D721Med (cell line): ENCODE data around the gene FOXO1.

Experiments used
- DNase-seq: peaks from one replicate; pipeline ENCODE4 v3.0.0; 2011; ENCODE audit warnings: low spot score; ENCODE audit not compliant: insufficient read length
- FAIRE-seq: peaks from 2 replicates; lab custom pipeline; 2011; peaks lifted over from hg19 to GRCh38; lab: Jason Lieb, UNC
- CTCF ChIP-seq: IDR thresholded peaks from 2 replicates; pipeline ENCODE4 v1.5.1; 2012; ENCODE audit warnings: mild to moderate bottlenecking, control low read depth; ENCODE audit not compliant: insufficient read depth; ENCODE audit errors: missing control alignments

FOXO1 gene

DNA sequence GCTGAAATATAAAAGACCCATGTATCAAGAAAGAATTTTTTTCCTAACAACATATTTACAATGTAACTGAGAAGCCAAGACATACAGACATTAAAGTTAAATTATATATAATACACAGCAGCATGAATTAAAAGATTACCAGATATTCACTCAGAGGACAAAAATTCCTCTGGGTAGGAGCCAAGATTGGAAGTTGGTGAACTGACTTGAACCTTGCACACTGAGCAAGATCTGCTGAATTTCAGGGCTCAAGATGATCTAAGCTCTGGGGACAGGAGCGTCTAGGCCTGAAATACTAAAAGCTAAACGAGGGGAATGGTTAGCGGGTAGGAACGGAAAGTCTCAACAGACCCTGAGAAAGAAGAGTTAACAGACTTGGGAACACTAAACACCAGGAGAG lies 8.5 kb downstream of the FOXO1 start:
- DNase-seq: no peak
- no peak for FAIRE-seq
- no peak for TF ChIP-seq CTCF

GRCh38 chr13:40657307-40657706 lies 9.1 kb downstream of the FOXO1 start:
- DNase-seq: no peak
- no peak for FAIRE-seq
- TF ChIP-seq CTCF: no peak

GRCh38 chr13:40656358-40656757 lies 10.1 kb downstream of the FOXO1 start:
- no peak for TF ChIP-seq CTCF
- FAIRE-seq (no peak), DNase-seq (no peak)

GRCh38 chr13:40653527-40654318 lies 12.7 kb downstream of the FOXO1 start:
- DNase-seq (no peak), FAIRE-seq (no peak)
- no peak for TF ChIP-seq CTCF

GRCh38 chr13:40652588-40652940 lies 13.9 kb downstream of the FOXO1 start:
- DNase-seq (no peak), FAIRE-seq (no peak)
- TF ChIP-seq CTCF: no peak

DNA sequence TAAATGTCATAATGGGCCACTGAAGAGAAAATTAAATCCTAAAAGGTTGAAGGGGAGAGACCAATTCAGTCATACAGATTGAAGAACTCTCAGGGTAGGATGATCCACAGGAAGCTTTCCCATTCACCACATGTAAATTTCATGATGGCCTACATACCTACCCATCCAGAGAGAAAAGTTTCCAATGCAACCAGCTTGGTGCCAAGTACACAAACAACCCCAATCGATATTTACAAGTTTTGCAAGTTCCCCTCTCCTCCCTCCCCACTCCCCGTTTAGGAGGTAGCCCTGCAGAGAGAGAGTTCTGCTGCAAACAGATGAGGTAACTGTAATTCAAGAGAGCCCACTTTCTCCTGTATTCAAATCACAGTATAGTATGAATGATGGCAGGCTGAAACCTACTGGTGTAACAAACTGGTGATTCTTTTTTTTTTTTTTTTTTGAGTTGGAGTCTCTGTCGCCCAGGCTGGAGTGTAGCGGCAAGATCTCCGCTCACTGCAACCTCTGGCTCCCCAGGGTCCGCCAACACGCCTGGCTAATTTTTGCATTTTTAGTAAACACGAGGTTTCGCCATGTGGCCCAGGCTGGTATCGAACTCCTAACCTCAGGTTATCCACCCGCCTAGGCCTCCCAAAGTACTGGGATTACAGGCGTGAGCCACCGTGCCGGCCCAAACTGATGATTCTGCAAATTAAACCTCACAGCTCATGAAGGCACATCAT lies 14.4 kb downstream of the FOXO1 start:
- DNase-seq: no peak
- no peak for TF ChIP-seq CTCF
- FAIRE-seq: no peak

- FAIRE-seq: no peak
- DNase-seq: no peak
- TF ChIP-seq CTCF: no peak
Measured at GRCh38 chr13:40648841-40649240, 17.6 kb downstream of the FOXO1 start.
